8988T (cell line): ENCODE data around the gene TBC1D2.
"Not testable (repeated sequence)": the region's sequence is repeated elsewhere in the genome, so short reads cannot be mapped to it uniquely, and the experiment has no call there.

ENCODE experiments used
- DNase-seq: peaks from one replicate; pipeline ENCODE4 v3.0.0; 2011

The TBC1D2 gene, protein sequence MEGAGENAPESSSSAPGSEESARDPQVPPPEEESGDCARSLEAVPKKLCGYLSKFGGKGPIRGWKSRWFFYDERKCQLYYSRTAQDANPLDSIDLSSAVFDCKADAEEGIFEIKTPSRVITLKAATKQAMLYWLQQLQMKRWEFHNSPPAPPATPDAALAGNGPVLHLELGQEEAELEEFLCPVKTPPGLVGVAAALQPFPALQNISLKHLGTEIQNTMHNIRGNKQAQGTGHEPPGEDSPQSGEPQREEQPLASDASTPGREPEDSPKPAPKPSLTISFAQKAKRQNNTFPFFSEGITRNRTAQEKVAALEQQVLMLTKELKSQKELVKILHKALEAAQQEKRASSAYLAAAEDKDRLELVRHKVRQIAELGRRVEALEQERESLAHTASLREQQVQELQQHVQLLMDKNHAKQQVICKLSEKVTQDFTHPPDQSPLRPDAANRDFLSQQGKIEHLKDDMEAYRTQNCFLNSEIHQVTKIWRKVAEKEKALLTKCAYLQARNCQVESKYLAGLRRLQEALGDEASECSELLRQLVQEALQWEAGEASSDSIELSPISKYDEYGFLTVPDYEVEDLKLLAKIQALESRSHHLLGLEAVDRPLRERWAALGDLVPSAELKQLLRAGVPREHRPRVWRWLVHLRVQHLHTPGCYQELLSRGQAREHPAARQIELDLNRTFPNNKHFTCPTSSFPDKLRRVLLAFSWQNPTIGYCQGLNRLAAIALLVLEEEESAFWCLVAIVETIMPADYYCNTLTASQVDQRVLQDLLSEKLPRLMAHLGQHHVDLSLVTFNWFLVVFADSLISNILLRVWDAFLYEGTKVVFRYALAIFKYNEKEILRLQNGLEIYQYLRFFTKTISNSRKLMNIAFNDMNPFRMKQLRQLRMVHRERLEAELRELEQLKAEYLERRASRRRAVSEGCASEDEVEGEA

DNA sequence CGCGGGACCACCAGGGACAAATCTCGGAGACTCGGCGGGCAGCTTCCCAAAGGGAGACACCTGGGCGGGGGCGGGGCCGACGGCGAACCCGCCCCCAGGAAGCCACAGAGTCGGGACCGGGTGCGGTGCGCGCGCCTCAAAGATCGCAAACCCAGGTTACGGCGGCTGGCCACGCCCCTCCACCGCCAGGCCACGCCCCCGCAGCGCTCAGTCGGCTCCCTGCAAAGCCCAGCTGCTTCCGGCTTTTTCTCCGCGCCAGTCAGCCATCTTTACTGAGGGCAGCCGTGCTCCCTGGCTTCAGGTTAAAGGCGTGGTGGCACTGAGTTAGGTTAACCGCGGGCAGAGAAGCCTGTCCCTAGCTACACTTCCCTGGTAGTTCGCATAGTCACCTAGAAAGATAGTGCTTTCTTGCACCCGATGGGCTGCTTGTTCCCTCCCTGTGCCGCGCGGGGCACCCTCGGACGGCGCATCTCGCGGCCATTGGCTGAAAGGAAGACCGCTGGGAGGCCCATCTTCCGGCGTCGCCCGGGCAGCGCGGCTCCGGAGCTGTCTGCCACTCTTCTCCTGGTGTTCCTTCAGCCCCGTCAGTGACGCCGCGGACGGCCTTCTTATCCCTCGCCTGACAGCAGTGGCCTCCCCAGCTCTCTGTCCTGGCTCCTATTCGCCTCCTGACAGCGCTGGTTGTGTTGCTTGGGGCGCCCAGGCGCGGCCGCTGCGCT lies at the start of gene TBC1D2:
TSS of gene TBC1D2 (minus strand) at position 72 of the 719 bp plus-strand sequence. CDS start 108 bp downstream, outside the sequence.
- DNase-seq: peak; percentile 90

DNA sequence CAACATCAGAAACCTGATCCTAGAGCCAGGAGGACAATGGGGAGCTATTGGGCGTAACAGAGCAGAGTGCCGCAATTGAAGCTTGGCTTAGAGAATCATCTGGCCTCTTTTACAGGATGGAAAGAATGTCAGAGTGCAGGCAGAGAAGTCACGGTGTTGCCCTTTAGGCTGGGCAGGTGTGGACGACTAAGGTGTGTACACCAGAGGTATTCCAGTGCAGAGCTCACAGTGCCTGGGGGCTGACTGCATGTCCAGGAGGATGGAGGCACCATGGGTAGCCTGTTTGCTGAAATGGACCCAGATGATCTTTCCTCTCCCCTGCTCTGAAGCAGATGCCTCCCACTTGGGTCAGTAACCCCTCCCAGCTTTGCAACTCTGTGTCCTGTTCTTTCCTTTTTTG lies 48.9 kb upstream of the TBC1D2 start:
- no peak for DNase-seq

DNA sequence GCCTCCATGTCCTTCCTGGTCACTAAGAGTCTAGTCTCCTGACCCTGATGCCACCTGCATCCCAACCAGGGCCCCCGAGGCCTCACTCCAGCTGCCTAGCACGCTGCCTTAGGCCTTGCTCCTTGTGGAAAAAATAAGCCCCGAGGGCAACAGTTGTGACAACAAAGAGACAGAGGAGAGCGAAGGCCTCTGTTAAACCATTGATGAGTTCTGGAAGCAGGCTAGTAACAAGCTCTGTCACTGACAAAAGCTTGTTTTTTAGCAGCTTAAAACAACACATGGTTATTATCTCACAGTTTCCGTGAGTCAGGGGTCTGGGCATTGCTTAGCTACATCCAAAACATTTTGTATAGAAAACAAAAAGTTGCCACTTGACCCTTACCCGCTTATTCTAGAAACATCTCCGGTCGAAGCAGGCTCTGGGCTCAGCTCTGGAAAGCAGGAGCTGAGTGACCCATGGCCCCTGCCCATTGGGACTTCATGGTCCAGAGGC lies 48.2 kb upstream of the TBC1D2 start:
- DNase-seq: no peak

DNA sequence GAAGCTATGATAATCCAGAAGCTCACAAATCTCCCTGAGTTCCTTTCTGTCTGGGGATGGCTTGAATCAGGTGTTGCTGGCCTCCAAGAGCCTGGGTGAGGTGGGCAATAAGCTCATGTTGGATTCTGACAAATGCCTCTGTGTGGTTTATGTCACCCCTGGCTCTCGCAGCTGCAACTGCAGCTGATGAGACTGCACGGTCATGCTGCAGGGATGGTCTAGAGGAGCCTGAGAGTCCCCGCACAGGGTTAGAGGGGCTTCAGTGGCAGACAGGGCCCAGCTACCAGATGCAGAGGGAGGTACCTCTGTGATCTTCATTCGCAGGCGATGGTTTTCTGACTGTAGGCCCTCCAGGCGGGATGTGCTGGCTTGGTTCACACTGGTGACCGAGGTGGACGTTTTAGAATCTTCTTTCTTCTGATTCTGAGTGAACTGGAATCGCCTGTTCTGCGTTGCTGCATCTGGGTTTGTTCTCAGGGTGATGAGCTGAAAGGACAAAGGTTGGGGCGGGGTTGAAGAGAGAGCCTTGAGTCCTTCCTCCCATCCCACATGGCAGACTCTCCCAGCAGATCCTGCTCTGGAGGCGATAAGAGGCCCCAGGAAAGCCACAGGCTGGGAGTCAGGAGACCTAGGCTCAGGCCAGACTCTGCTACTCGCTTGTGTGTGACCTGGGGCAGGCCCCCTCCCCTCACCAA lies 47.6 kb upstream of the TBC1D2 start:
- DNase-seq: no peak

DNA sequence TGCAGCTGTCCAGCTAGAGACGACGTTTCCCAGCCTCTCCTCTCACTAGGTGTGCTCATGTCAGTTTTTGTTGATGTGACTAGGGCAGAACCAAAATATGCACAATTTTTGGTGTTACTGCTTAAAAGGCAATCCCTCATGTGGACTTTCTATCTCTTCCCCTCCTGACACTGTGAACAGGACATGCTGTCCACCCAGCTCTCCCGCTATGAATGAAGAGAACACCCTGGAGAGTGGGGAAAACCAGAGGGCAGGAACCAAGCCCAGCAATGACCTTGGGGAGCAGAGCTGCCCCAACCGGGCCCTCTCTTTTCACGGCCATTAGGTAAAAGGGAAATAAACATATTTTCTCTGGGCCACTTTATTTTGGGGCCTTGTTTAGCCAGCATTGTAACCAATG lies 46.7 kb upstream of the TBC1D2 start:
- DNase-seq: no peak

DNA sequence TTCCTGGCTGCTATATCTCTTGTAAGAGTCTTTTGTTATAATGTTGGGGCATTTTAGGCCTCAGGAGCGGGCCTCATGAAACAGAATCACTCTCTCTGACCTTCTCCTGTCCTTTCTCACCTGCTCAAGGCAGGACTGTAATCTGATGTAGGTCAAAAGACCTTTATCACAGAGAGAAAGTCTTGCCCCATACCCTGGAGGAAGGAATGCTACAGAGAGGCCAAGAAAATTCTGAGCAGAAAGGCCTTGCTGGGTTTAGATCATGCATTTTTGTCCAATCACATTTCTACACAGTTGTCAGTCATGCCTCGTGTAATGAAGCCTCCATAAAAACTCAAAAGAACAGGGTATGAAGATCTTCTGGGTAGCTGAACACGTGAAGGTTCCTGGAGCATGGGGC lies 45.2 kb upstream of the TBC1D2 start:
- DNase-seq: no peak

DNA sequence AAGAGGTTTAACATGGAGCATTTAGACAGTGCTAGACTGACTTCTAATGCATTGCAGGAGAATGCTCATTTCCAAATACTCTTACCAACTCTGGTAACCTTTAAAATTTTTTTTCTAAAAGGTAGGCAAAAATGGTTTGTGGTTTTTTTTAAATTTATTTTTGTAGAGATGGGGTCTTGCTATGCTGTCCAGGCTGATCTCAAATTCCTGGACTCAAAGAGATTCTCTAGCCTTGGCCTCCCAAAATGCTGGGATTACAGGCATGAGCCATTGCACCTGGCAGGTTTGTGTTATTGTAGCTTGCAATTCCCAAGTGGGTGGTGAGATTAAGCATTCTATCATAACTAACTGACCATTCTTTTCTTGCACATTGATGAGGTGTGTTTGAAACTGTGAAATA lies 43.0 kb upstream of the TBC1D2 start:
- no peak for DNase-seq

DNA sequence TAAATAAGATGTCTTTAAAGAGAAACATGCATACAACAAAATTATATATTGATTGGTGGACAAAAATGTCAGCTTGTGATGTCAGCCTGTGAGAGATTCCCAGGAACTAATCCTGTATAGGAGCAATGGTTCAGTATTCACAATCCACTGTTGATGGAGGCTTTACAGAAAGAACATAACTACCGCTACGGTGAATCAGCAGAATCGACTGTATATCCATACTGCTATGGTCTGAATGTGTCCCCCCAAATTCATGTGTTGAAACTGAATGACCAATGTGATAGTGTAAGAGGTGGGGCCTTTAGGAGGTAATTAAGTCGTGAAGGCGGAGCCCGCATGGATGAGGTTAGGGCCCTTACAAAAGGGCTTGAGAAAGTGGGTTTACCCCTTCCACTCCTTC lies 40.4 kb upstream of the TBC1D2 start:
- DNase-seq: no peak

DNA sequence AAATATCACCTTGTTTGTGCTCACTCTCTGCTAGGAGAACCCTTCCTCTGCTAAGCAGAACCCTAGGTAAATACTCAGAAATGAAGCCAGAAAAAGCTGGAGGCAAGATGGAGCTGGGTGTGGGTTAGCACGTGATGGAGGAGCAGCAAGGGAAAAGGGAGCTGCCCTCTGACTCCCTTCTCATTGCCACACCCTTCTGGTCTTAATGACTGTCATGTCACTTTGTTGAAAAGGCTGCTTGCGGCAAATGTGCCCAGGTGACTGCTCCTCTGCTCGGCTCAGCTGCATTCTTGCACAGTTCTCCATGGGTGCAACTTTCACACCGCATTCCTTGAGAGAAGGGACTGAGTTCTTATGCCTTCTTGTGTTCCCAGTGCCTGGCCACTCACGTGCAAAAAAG lies 36.4 kb upstream of the TBC1D2 start:
- DNase-seq: no peak

DNA sequence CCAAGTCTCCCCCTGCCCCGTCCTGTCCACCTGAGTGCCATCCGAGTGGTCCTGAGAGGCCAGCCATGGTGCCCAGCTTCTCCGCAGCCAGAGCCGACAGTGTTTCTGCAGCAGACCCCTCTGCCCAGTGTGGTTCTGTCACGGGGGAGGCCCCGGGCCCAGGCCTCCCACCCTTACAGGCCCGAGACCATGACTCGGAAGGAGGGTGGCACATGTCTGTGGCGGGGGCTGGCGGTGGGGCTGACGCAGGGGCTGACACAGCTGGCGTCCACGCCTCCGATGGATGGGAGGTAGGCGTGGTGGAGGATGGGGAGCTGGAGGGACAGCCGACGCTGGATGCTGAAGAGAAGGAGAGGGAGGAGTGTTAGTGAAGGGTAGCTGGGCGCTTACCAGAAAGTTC lies 35.0 kb upstream of the TBC1D2 start:
- DNase-seq: no peak

DNA sequence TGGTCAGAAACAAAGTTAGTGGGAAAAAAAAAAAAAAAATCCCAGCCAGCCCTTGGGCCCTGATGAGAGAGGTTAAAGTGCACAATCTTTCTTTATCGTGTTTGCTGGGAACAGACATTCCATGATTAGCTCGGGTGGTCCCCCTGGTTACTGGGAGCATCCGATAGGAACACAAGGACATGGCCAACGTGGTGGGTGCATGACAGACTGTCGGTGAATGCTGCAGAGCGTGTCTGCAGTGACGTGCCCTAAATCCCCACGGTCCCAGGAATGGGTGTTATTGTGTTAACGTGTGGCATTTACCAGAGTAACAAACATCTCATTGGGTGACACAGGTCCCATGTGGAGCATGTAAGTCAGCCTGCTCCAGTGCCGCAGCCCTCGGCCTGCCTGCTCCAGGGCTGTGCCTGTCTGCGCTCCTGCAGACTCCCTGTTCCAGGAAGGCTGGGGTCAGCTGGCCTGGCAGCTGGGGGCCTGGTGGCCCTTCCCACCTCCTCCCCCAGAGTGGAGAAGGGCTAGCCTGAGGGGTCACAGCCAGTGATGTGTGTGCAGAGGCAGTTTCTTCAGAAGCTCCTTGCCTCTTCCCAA lies 34.3 kb upstream of the TBC1D2 start:
- DNase-seq: no peak

DNA sequence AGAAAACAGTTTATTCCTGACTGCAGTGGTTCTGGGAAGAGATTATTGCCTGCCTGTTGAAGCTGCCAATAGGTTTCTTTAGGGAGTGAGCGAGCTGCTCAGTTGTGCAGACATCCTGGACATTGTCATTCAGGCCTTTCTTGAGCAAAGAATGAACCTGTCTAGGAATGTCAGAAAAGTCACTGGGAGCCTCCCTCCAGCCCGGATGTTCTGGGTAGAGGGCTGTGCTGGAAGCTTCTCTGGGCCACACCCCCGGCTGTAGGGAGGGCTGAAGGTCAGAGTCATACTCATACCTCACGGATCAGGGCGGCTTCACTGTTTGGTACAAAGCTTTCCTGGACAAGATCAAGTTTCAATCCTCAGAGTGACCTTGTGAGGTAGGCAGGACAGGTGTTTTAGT lies 33.4 kb upstream of the TBC1D2 start:
- DNase-seq: no peak

DNA sequence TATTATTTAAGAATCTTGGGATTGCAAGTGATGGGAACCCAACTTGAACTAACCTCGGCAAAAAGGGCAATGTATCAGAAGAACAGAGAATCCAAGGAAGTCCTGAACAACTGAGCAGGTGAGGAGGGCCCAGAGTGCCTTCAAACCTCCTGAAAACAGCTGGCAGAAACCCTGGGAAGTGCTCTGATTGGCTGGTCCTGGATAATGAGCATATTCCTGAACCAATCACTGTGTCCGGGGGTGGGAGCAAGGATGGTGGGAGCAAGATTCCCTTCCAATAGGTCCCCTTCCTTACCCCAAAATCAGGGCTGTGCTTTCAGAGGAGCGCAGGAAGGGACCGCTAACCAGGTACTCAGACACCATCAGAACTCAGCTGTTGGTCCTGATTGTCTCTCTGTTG lies 31.9 kb upstream of the TBC1D2 start:
- DNase-seq: no peak

DNA sequence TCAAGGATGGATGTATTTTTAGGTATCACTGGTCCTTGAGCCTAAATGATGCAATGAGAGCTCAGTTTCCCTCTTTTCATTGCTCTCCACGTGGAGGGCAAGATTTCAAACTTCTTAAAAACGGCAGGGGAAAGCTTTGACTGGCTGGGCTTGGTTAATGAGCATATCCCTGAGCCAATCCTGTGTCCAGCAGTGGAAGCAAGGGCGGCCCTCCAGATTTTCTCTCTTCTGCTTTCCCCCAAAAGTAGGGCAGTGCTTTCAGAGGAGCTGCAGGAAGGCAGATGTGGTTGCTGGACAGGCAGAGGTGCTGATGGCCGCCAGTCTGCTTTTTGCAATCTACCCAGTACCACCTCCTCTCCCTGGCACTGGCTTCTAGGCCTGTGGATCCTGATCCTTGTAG lies 30.0 kb upstream of the TBC1D2 start:
- DNase-seq: no peak

DNA sequence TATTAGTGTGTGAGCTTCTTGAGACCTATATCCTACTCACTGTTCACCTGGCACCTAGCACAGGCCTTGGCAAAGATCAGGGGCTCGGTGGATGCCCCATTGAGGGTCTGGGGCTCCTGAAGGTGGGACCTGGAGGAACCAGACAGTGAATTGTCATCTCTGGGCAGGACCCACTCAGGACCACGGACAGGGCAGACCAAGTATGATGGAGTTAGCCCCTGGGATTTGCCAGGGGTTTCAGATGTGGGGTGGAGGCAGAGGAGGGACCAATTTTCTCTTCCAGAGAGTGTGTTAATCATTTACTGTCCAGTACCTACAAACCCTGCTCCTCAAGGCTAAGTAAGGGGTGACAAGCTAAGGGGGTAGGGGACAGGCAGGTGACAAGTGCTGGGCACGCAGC lies 29.3 kb upstream of the TBC1D2 start:
- DNase-seq: no peak

DNA sequence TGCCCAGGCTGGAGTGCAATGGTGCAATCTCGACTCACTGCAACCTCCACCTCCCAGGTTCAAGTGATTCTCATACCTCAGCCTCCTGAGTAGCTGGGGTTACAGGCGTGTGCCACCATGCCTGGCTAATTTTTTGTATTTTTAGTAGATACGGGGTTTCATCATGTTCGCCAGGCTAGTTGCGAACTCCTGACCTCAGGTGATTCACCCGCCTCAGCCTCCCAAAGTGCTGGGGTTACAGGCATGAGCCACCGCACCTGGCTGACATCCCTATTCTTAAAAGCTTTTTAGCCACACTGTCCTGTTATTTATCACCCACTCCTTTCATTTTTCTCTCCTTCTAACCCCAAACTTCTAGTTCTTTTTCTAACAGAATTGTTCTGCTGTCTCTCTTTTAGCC lies 27.7 kb upstream of the TBC1D2 start:
- DNase-seq: not testable (repeated sequence)

DNA sequence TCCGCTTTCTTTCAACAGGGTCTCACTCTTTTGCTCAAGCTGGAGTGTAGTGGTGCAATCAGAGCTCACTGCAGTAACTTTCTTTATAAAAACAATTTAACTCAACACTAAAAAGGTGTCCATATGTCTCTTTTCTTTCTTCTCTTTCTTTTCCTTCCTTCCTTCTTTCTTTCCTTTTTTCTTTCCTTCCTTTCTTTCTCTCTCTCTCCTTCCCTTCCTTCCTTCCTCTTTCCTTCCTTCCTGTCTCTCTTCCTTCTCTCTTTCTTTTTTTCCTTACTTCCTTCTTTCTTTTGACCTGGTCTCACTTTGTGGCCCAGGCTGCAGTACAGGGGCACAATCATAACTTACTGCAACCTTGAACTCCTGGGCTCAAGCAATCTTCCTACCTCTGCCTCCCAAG lies 25.8 kb upstream of the TBC1D2 start:
- DNase-seq: no peak

DNA sequence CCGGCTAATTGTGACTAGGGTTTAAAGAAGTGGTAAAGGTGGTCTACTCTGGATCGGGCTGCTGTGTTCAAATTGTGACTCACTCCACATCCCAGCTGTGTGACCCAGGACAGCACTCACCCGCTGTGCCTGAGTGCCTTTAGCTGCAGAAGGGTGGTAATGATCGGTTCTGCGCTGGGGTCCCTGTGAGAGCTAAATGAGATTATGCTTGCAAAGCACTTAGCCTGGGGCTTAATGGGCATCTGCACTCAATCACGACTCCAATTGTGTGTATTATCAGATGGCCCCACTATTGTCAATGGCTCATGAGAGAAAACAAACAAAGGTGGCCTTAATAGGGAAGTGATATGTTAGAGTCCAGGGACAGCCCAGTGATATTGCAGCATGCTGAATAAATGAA lies 25.1 kb upstream of the TBC1D2 start:
- no peak for DNase-seq

DNA sequence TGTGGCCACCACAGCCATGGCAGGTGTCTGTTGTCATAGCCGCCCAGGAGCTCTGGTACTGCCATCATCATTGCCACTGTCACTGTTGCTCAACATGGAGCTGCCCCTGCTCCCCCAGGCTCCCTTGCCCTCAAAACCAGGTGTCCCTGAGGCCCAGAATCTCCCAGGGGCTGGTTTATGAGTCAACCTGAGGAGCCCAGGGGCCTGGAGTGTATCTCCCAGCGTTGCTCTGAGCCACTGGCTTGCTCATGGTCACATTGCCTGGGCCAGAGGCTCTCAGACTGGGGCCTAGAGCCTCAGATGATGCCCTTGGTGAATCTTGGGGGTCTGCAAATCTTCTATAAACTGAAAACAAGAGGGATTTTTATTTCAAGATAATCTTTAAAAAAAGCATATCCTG lies 24.7 kb upstream of the TBC1D2 start:
- no peak for DNase-seq

DNA sequence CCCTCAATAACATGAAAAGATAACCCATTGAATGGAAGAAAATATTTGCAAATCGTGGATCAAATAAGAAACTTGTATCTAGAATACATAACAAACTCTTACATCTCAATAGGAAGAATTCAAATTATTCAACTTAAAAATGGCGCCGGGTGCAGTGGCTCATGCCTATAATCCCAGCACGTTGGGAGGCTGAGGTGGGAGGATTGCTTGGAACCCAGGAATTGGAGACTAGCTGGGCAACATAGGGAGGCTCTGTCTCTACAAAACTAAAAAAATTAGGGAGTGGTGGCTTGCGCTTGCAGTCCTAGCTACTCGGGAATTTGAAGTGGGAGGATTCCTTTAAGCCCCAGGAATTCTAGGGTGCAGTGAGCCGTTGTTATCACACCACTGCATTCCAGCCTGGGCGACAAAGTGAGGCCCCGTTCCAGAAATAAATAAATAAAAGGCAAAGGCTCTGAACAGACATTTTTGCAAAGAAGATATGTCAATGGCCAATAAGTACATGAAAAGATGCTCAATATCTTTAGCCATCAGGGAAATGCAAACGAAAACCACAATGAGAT lies 21.5 kb upstream of the TBC1D2 start:
- DNase-seq: no peak

DNA sequence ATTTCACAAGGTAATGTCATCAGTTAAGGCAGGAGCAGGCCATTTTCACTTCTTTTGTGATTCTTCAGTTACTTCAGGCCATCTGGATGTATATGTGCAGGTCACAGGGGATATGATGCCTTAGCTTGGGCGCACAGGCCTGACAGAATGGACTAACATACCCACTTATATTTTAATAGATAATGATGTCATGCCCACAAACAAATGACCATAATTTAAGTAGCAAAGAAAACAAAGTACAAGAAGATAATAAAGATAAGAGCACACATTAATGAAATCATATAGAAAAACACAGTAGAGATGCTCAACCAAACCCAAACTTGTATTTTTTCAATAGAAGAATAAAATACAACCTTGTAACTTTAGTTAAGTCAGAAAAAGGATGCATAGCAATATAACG lies 19.7 kb upstream of the TBC1D2 start:
- DNase-seq: no peak

DNA sequence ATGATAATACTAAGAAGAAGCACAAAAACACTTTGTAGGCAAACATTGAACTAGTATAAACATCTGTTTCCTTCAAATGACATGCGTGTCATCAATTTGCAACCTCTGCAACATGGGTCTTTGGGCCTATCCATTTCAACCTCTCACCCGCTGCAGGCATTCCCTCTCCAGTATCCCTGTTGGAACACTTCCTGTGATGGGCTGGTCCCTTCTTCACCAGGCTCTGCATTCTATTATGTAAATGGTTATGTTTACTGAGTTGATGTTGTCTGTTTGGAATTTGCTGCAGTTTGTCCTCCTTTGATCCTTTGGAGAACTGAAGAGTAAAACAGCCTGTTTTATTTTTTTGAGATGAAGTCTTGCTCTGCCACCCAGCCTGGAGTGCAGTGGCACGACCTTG lies 16.6 kb upstream of the TBC1D2 start:
- DNase-seq: no peak
